ENCODE data around the gene YKT6.

- TF ChIP-seq CTCF (conservative IDR thresholded peaks at IDR 0.05) (no peak), EZH2 (IDR thresholded peaks at IDR 0.05; ENCODE audit: low read depth) (no peak)
Observed at GRCh38 chr7:44258423-44258760, 57.6 kb downstream of the YKT6 start.

All from PC-9 (cell line).